HG03439 (cell line): ENCODE results near the gene PDZD7.

ENCODE experiments used
- ATAC-seq: cut with Tn5 transposase; IDR thresholded peaks from one replicate; pipeline ENCODE4 v1.9.1; 2021; ENCODE audit warnings: mild to moderate bottlenecking, moderate library complexity; ENCODE audit not compliant: unreplicated experiment

PDZD7 gene

DNA sequence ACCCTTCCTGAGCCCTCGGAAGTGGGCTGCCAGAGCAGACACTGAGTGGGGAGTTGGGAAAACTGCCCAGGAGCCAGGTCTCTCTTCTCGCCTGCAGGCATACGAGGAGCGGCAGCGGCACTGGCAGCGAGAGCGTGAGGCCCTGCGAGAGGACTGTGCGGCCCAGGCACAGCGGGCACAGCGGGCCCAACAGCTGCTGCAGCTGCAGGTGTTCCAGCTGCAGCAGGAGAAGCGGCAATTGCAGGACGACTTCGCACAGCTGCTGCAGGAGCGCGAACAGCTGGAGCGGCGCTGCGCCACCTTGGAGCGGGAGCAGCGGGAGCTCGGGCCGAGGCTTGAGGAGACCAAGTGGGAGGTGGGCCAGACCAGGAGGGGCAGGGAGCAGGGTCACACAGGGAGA is 25.6 kb downstream of the PDZD7 start:
- ATAC-seq: no peak

DNA sequence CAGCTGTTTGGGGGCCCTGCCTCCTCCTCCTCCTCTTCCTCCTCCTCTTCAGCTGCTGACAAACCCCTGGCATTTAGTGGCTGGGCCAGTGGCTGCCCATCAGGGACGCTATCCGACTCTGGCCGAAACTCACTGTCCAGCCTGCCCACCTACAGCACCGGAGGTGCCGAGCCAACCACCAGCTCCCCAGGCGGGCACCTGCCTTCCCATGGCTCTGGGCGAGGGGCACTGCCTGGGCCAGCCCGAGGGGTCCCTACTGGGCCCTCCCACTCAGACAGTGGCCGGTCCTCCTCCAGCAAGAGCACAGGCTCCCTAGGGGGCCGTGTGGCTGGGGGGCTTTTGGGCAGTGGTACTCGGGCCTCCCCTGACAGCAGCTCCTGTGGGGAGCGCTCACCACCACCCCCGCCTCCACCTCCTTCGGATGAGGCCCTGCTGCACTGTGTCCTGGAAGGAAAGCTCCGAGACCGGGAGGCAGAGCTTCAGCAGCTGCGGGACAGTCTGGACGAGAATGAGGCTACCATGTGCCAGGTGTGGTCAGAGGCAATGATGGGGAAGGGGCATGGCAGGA is 27.2 kb downstream of the PDZD7 start:
- no peak for ATAC-seq

DNA sequence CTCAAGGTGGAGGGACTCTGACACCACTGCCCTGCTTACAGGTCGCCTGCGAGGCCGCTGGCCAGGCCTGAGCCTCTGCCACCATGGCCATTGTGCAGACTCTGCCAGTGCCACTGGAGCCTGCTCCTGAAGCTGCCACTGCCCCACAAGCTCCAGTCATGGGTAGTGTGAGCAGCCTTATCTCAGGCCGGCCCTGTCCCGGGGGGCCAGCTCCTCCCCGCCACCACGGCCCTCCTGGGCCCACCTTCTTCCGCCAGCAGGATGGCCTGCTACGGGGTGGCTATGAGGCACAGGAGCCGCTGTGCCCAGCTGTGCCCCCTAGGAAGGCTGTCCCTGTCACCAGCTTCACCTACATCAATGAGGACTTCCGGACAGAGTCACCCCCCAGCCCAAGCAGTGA is 28.5 kb downstream of the PDZD7 start:
- ATAC-seq: no peak

DNA sequence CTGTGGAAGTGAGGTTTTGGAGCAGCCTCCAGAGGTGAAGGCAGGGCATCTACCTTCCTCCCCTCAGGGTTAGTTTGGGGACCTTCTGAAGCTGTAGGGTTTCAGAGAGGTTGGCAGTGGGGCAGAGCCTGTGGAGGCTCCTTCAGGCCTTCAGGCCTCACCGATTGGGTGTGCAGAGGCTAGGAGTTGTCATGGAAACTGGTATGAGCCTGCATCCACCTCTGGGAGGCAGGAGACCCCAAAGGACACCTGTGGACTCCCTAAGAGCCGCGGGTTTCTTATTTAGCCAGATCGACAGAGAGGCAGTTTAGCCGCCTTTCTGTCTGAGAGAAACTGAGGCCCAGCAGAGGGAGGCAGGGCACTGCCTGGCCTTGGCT is 29.3 kb downstream of the PDZD7 start:
- no peak for ATAC-seq

DNA sequence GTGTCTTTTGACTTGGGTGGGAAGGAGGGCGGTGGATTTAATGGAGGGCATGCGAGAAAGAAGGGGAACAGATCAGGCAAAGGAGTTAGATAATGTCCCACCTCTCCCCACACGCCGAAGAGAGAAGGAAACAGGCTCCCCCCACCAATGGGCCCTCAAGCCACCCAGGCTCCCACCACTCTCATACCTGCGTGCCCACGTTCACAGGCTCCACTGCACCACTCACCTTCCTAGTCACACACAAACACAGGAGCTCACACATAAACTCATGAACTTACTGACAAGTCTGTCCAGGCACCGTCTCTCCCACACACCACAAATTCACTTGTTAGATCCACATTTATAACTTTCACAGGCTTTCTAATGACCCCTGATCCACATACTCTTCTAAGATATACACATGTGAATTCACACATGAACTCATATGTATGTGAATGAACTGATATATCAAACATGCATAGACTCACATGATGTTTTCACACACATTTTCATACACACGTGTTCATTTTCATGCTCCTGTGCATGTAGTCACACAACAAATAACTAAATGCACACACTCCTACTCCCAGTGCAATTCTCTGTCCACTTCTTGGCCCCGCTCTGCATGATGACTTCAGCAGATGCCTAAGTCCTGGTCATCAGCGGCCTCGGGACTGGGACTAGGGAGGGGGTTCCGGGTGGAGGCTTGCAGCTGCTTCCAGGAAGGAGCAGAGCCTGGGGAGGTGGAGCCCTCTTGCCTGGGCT is 29.8 kb downstream of the PDZD7 start:
- ATAC-seq: no peak

DNA sequence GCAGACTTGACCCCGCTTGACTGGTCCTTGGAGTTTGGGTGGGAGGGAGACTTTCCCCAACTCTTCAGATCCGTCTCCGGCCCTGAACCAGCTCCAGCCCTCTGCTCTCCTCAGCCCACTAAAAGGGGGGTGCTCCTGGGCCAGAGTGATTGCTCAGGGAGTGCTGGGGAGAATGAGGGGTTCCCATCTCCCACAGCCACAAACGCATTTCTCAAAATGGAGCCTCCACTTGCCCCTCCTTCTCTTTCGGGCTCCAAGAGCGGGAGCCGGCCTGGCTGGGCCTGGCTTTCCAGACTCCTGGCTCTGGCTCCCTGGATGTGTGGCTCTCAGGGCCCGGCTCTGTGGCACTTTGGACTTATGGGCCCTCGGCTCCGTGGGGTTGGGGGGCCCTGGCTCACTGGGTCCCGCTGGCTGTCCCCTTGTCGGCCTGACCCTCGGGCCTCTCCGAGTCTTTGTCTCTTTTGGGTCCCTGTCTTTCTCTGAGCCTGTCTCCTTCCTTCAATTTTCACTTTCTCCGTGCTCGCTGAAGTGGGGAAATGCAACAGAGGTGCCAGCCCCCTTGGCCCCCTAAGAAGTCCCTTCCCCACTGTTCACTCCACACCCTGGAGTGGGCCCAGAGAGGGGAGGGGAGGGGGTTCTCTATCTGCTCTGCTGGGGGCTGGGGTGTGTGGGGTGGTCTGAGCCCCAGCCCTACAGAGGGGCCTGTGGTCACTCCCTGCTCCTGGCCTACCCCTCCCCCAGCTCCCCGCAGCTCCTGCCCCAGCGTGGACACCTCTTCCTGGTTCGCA is 30.6 kb downstream of the PDZD7 start:
- no peak for ATAC-seq

DNA sequence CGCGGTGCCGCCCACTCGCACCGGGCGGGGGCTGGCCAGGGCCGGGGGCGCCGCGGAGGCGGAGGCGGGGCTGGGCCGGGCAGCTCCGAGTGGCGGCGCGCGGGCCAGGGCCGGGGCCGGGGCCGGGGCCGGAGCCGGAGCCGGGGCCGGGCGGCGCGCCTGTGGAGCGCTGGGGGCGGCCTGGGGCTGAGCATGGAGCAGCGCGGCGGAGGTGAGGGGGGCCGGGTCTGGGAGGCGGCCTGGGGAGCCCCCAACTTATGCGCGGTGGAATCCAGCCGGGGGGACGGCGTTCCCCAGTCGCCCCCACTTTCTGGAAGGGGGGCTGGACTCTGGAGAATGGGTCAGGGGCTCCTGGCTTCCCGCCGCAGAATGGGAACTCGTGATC is 31.2 kb downstream of the PDZD7 start, which contains the start of gene LZTS2:
LZTS2 (plus strand) TSS at position 67 of the 385 bp plus-strand sequence. CDS start 2,731 bp downstream, outside the sequence.
- ATAC-seq: no peak

DNA sequence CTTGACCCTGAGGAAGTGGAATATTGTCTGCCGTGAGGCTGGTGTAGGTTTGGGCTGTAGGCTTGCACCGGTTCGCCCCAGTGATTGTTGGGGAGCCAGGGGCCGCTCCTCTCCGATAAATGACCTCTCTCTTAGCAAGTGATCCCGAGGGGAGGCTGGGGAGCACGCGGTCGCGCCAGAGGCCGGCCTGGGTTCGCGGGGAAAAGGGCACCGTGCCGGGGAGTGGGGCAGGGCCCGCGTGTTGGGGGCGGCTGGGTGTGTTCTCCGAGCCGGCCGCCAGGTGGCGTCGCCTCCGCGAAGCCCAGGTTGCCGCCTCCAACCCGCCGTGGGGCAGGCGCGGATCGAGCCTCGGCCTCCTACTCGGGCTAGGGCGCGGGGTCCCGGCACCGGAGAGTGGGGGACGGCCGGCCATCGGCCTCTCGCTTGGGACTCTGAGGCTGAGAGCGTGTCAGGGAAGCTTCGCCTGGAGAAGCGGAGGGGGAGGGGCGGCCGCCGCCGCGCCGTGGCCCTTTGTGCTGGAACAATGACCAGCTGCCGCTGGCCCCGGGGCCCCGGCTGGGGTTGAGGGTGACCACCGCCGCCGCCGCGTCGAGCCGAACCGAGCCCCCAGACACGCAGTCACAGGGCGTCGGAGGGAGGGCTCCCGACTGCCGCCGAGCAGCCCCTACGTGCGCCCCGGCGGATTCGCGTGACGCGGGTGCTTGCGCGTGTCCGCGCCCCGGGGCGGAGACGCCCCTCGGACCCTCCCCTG is 31.8 kb downstream of the PDZD7 start:
- ATAC-seq: peak; percentile 49

DNA sequence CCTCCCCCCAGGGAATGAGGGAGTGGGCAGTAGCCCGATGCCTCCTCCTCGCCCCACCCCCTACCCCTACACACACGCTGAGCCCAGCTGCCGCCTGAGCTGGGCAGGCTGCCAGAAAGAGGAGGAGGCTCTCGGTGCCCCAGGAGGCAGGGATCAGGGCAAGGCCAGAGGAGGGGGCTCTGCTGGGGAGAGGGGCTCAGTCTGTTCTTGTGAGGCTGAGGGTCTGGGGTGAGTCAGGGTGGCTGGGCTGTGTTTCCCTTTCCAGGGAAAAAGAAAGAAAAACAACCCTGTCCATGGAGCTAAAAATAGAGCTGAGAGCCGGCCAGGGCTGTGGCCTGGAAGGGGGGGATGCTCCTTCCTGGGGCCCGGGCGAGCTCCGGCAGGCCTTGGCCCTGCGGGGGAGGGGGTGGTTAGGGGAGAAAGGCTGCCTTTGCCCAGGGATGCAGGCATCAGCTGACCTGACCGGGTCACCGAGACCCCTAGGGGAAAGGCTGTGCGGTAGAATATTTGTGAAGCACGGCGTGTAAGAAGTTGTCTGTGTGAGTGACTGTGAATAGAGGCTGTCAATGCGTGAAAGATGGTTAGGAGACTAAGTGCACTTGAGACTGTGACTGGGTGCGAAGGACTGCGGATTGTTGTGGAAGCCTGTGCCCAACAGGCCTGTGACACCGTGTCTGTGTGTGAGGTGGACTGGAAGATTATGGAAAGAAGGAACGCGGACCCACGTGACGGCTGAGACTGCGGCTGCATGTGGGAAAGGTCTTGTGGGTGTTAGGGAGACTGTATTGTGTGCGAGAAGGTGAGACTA is 32.5 kb downstream of the PDZD7 start:
- ATAC-seq: no peak

DNA sequence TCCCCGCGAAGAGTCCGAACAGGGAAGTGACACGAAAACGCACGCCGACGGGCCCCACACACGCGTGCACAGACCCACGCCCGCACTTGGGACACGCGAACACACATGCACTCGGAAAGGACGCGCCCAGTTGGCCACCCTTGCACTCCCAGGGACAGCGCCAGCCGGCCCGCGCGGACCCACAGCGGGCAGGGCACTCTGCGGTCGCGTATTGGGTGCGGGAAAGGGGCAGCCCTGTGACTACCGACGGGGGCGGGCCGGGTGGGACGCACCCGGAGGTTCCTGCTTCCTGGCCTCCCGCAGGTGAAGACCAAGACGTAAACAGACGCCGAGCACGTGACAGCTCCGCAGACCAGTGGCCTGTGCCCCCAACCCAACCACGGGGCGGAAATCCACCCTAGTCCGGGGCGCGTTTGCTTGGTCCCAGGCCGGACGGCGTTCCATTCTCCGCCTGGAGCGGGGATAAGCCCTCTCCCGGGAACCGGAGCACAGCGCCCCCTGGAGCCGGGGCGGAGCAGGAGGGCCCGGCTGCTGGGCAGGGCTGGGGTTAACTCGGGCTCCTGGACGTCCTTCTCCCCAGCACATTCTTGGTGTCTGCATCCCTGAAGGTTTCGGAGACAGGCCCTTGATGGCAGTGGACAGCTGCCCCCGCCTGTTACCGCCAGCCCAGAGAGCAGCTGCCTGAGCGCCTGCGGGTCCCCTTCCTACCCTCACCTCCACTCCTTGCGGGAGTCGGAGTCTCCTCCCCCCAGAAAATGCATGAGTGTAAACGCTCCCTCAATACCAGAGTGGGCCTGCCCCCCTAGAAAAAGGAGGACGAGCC is 33.4 kb downstream of the PDZD7 start:
- peak; percentile 48 for ATAC-seq

DNA sequence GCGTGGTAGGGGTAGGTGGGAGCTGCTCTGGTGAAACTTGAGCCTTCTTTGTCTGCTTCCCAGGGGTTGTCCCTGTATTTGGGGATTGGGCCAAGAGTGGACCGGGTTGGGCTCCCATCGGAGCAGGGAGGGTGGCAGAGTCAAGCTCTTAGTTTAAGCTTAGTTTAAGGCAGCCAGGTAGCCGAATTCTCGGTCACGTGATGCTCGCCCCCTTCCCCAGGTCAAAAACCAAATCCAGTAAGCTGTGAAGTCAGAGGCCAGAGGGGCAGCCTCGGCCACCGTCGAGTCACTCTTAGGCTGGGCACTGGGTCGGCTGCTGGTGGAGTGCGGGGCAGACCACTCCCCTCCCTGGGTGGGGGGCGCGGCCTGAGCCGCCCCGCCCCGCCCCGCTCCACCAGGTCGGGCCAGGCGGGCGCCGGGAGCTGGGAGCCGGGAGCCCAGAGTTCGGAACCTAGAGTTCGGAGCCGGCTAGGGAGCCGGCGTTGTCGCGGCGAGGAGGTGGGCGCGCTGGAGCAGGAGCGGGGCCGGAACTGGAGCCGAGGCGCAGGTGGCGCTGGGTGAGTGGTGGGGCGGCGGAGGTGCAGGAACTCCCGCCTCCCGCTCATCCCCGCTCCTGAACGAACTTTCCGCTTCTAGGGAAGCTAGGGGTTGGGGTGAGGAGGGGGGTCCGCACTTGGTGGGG is 34.1 kb downstream of the PDZD7 start:
- no peak for ATAC-seq

DNA sequence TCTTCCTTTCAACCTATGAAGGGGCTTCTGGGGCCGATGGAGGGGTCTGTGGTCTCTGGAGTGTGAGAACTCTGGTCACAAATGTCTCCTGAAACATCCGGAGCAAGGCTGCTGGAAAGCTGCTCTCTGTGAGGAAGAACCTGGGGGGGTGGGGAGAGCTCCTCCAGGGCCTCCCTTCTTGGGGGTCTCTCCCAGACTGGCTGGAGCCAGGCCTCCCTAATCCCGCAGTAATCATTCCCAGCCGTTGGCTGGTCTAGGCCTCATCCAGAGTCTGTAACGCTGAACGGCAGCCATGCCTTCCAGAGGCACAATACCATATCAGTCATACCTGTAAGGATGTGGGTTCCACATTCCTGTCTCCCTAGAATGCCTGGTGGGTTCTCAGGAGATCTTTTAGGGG is 35.7 kb downstream of the PDZD7 start:
- ATAC-seq: no peak

DNA sequence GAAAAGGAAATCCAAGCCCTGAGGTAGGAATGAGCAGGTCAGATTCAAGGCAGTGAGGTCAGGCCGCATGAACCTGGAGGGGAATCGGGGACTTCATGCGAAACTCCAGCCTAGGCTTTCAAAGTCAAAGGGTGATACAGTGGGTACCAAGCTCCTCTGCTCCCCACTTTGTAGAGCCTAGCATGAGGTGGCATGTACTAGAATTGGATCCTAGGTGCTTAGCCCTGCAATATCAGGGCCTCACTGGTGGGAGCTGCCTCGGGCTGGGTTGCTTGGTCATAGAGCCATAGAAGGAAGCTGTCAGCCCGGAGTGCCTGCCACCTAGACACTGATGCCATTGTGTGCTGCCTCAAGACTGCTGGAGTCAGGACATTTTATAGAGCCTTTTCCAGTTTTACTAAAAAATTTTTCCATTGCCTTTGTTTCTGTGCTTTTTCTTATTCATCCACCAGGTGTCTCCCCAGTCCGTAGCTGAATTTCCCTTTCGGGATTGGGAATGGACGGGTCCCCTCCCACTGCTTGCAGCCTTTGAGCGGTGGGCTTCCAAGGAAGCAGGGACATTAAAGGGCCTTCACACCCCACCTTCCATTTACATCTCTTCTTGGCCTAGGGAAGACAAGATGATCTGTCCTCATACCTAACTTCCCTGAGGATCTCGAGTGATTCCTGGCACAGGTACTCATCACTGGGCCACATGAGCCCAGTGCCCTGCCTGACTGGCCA is 36.8 kb downstream of the PDZD7 start:
- ATAC-seq: no peak

DNA sequence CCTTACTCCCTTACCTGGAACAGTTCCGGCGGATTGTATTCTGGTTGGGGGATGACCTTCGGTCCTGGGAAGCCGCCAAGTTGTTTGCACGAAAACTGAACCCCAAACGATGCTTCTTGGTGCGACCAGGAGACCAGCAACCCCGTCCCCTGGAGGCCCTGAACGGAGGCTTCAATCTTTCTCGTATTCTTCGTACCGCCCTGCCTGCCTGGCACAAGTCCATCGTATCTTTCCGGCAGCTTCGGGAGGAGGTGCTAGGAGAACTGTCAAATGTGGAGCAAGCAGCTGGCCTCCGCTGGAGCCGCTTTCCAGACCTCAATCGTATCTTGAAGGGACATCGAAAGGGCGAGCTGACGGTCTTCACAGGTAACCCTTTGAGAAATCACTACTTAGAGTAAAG is 41.8 kb downstream of the PDZD7 start:
- no peak for ATAC-seq

DNA sequence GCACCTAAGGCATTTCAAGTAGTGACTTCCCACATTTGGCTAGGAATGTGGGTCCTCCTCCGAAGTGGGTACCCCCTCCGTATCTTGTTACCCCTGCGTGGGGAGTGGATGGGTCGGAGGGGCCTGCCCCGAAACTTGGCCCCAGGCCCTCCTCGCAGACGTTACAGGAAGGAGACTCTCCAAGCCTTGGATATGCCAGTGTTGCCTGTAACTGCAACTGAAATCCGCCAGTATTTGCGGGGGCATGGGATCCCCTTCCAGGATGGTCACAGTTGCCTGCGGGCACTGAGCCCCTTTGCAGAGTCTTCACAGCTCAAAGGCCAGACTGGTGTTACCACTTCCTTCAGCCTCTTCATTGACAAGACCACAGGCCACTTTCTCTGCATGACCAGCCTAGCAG is 42.8 kb downstream of the PDZD7 start:
- ATAC-seq: no peak

DNA sequence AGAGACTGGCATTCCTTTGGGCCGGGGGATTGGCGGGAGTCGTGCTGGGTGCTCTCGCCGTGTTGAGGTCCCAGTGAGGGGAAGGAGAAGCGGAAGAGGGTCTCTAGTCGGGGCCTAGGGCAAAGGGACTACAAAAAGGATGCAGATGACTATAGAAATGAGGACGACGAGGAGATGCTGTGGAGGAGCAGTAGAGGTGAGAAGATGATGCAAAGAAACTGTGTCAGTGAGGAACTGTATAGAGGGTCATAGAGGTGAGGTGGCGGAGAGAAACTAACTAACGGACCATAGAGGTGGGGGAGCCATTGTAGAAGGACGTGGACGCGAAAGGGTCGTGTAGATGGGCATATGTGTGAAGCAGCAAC is 43.3 kb downstream of the PDZD7 start:
- no peak for ATAC-seq

DNA sequence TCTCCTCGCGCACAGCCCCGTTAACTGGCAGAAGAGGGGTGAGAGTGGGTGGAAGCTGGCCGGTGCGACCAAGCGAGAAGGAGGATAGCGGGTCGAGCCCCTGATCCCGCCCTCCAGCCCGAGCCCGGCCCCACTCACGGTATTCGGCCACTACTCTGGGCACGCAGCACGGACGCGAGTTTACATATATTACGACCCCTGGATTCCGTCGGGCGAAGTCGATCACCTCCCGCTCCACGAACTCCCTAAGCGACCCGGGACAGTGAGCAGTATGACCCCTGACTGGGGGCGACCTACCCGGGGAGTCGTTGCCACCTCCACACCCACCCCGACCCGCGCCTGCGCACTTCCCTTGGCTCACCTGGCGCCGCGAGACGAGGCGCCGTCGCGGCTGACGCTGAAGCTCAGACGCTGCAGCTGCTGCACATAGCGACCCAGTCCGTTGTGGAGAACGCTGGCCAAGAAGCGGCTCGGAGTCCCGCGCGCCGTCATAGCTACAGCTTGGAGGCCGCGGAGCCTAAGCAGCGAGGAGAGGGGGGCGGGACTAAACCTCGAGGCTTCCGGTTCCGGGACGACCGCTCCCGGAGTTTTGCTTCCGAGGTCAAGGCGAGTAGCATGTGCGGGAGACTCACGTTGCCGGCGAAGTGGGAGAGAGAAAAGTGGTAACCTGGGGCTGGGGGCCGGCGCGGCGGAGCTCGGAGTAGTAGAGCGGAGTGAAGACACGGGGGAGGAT is 43.8 kb downstream of the PDZD7 start, which contains the start of the genes MRPL43 and TWNK:
MRPL43 (minus strand) TSS at position 546 of the 733 bp plus-strand sequence; CDS start at position 492, 54 bp downstream.
TWNK (plus strand) TSS at position 592 of the 733 bp plus-strand sequence. CDS start 668 bp downstream, outside the sequence.
- ATAC-seq: peak; percentile 75

DNA sequence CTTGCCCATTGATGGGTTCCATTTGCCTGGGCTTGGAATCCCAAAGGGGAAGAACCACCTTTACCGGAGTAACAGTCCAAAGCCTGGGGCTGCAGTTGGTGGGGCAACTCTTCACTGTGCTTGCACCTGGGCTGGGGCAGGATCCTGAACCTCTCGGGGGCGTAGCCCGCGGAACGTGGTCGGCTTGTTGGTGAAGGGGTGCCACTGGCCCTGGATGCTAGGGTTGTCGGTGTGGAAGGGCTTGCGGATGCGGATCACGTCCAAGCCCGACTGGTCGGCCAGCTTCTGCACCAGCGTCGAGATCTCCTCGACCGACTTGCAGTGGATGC is 44.3 kb downstream of the PDZD7 start:
- ATAC-seq: no peak
